HepG2 (cell line): ENCODE results near the gene RGSL1. TPM values are rescaled to one million over a fixed set of nuclear protein-coding genes. Genes with fewer than 3 reads are reported as not detected.

Experiments
- ATAC-seq: fragments of 200-7000 bp; cut with Tn5 transposase; 3 replicates; pipeline ENCODE4 v1.9.1; 2020; ENCODE audit warnings: mild to moderate bottlenecking, moderate library complexity
- BruUV-seq: library from RNA; stranded (reverse); fragments of 400-500 nt; replicated peaks from 2 replicates; lab custom pipeline; 2021; lab: Mats Ljungman, UMichigan
- CTCF ChIA-PET: fragments of 300-600 bp; formaldehyde crosslinking; extraction: SDS; loops from one replicate; lab custom pipeline; 2021; ENCODE audit warnings: low total read pairs, inconsistent platforms, low intra/inter-chr PET ratio; lab: Yijun Ruan, JAX
- POLR2A ChIA-PET: fragments of 350-600 bp; sonication (Branson Sonifier 250); formaldehyde crosslinking; loops from one replicate; lab custom pipeline; 2020; ENCODE audit warnings: antibody characterized with exemption, inconsistent platforms; lab: Yijun Ruan, JAX
- DNase-seq: peaks from one replicate; pipeline ENCODE4 v3.0.0-alpha.2; 2015; ENCODE audit warnings: low spot score
- FAIRE-seq: peaks from 3 replicates; lab custom pipeline; 2011; peaks lifted over from hg19 to GRCh38; lab: Jason Lieb, UNC
- H2AFZ ChIP-seq: one replicate; pipeline ENCODE4 v1.6.1; 2011; ENCODE audit warnings: low read length, inconsistent platforms
- H3K27ac ChIP-seq: fragments of 300-600 bp; 3 replicates; pipeline ENCODE4 v1.8.0; 2011; ENCODE audit warnings: mixed run types, mild to moderate bottlenecking, mixed read lengths, low read length, inconsistent platforms; ENCODE audit not compliant: insufficient read depth; ENCODE audit errors: extremely low read length
- H3K27me3 ChIP-seq, 2 experiments: fragments of 200-600 bp in 1 of 2; 2 replicates in 1 of 2; 3 replicates in 1 of 2; pipeline versions ENCODE4 v1.6.0 to v1.8.0; 2011; ENCODE audit warnings: low read length in 2 of 2, mild to moderate bottlenecking in 2 of 2, moderate library complexity in 2 of 2, inconsistent platforms in 1 of 2; ENCODE audit not compliant: insufficient read depth in 2 of 2, control insufficient read depth in 1 of 2
- H3K36me3 ChIP-seq, 2 experiments: fragments of 200-600 bp in 1 of 2; replicated peaks in 1 of 2; 2 replicates in 1 of 2; 3 replicates in 1 of 2; pipeline versions ENCODE4 v1.5.1 to v1.8.0; 2011; ENCODE audit warnings: low read length in 2 of 2, inconsistent platforms in 1 of 2; ENCODE audit not compliant: insufficient read depth in 2 of 2, control insufficient read depth in 1 of 2
- H3K4me1 ChIP-seq: 2 replicates; pipeline ENCODE4 v1.5.1; 2012; ENCODE audit warnings: low read length, inconsistent platforms; ENCODE audit not compliant: insufficient read depth
- H3K4me2 ChIP-seq: 2 replicates; pipeline ENCODE4 v1.6.0; 2011; ENCODE audit warnings: low read depth, low read length, inconsistent platforms
- H3K4me3 ChIP-seq, 3 experiments: fragments of 200-600 bp in 1 of 3; sonication (generic), shearing (Covaris generic) in 1 of 3; replicated peaks in 1 of 3; 2 replicates each; pipeline ENCODE4 v1.5.1; 2011 to 2016; ENCODE audit warnings: low read length in 3 of 3, inconsistent platforms in 2 of 3, low read depth in 2 of 3, mild to moderate bottlenecking in 2 of 3, control low read depth in 1 of 3, mixed read lengths in 1 of 3; ENCODE audit not compliant: insufficient read depth in 1 of 3
- H3K79me2 ChIP-seq: one replicate; pipeline ENCODE4 v1.6.1; 2011; ENCODE audit warnings: low read length, inconsistent platforms; ENCODE audit not compliant: insufficient read depth
- H3K9ac ChIP-seq: 2 replicates; pipeline ENCODE4 v1.6.0; 2011; ENCODE audit warnings: mild to moderate bottlenecking, low read depth, low read length, inconsistent platforms; ENCODE audit not compliant: insufficient read depth
- H3K9me3 ChIP-seq: 2 replicates; pipeline ENCODE4 v1.5.1; 2012; ENCODE audit warnings: mild to moderate bottlenecking, low read length
- H4K20me1 ChIP-seq: 2 replicates; pipeline ENCODE4 v1.6.0; 2011; ENCODE audit warnings: inconsistent platforms, mild to moderate bottlenecking, low read length, moderate library complexity; ENCODE audit not compliant: insufficient read depth
- CREB1 ChIP-seq, 2 experiments: fragments of 450-650 bp in 1 of 2; IDR thresholded peaks; 2 replicates each; pipeline ENCODE4 v1.6.1; 2016 to 2017; ENCODE audit warnings: control low read depth in 1 of 2, mild to moderate bottlenecking in 1 of 2, missing compliant biosample characterization in 1 of 2, missing genetic modification characterization in 1 of 2
- CTCF ChIP-seq: sonication (generic); formaldehyde crosslinking; IDR thresholded peaks from 2 replicates; pipeline ENCODE4 v1.5.0; 2020; ENCODE audit warnings: mild to moderate bottlenecking, missing genetic modification reagents, moderate library complexity
- GPN1 ChIP-seq: sonication (generic); formaldehyde crosslinking; IDR thresholded peaks from 2 replicates; pipeline ENCODE4 v1.5.1; 2020; ENCODE audit warnings: missing genetic modification reagents, borderline replicate concordance
- HCFC1 ChIP-seq: fragments of 150-350 bp; IDR thresholded peaks from 2 replicates; pipeline ENCODE4 v1.6.1; 2014; ENCODE audit warnings: low read depth, low read length
- HMGA1 ChIP-seq: sonication (generic); formaldehyde crosslinking; conservative IDR thresholded peaks from 2 replicates; pipeline ENCODE4 v1.4.0; 2020; ENCODE audit warnings: missing genetic modification reagents
- HNF4A ChIP-seq: sonication (generic); formaldehyde crosslinking; IDR thresholded peaks from 2 replicates; pipeline ENCODE4 v1.4.0; 2020; ENCODE audit warnings: missing genetic modification reagents
- MATR3 ChIP-seq: sonication (generic); formaldehyde crosslinking; IDR thresholded peaks from 2 replicates; pipeline ENCODE4 v1.4.0; 2020; ENCODE audit warnings: missing genetic modification reagents
- MED13 ChIP-seq: sonication (generic); formaldehyde crosslinking; IDR thresholded peaks from 2 replicates; pipeline ENCODE4 v1.5.0; 2020; ENCODE audit warnings: missing genetic modification reagents
- MEIS2 ChIP-seq: sonication (generic); formaldehyde crosslinking; IDR thresholded peaks from 2 replicates; pipeline ENCODE4 v1.9.0; 2021; ENCODE audit warnings: mild to moderate bottlenecking, missing genetic modification reagents
- MIER3 ChIP-seq: IDR thresholded peaks from 2 replicates; pipeline ENCODE4 v1.6.1; 2016; ENCODE audit warnings: missing compliant biosample characterization, borderline replicate concordance
- MZF1 ChIP-seq: sonication (generic); formaldehyde crosslinking; IDR thresholded peaks from 2 replicates; pipeline ENCODE4 v1.8.1; 2023; ENCODE audit warnings: mild to moderate bottlenecking, missing genetic modification reagents, borderline replicate concordance
- PPARG ChIP-seq: conservative IDR thresholded peaks from 2 replicates; pipeline ENCODE4 v1.6.1; 2016; ENCODE audit warnings: missing biosample characterization, missing genetic modification reagents
- RBM39 ChIP-seq: fragments of 200-400 bp; formaldehyde crosslinking; IDR thresholded peaks from one replicate; pipeline ENCODE4 v1.6.1; 2018; ENCODE audit warnings: antibody characterized with exemption, mild to moderate bottlenecking, low read depth, low read length; ENCODE audit not compliant: poor library complexity, severe bottlenecking
- RFX1 ChIP-seq: fragments of 450-650 bp; IDR thresholded peaks from 2 replicates; pipeline ENCODE4 v1.6.1; 2017
- RNF2 ChIP-seq: fragments of 450-650 bp; conservative IDR thresholded peaks from 2 replicates; pipeline ENCODE4 v1.6.1; 2016; ENCODE audit warnings: low read depth
- ZBTB44 ChIP-seq: sonication (generic); formaldehyde crosslinking; IDR thresholded peaks from 2 replicates; pipeline ENCODE4 v1.4.0; 2020; ENCODE audit warnings: missing genetic modification reagents
- ZNF572 ChIP-seq: sonication (generic); formaldehyde crosslinking; IDR thresholded peaks from 2 replicates; pipeline ENCODE4 v1.5.1; 2020; ENCODE audit warnings: mild to moderate bottlenecking, missing genetic modification reagents
- ZNF766 ChIP-seq: sonication (generic); formaldehyde crosslinking; IDR thresholded peaks from 2 replicates; pipeline ENCODE4 v1.5.0; 2020; ENCODE audit warnings: missing genetic modification reagents, borderline replicate concordance
- ZNF772 ChIP-seq: sonication (generic); formaldehyde crosslinking; IDR thresholded peaks from 2 replicates; pipeline ENCODE4 v1.5.0; 2020; ENCODE audit warnings: mild to moderate bottlenecking, missing genetic modification reagents
- ZSCAN30 ChIP-seq: sonication (generic); formaldehyde crosslinking; IDR thresholded peaks from 2 replicates; pipeline ENCODE4 v1.5.0; 2020; ENCODE audit warnings: mild to moderate bottlenecking, missing genetic modification reagents
- WGBS: methylation state at CpG from one replicate; pipeline ENCODE4 v1.1.6; 2017; ENCODE audit warnings: low lambda C conversion rate; 5-methylcytosine and 5-hydroxymethylcytosine counted together
- in situ Hi-C: cut with HindIII; loops from 2 replicates; pipeline ENCODE4 v1.10.0; 2017; ENCODE audit warnings: low pct_unique_long_range_greater_than_20kb; ENCODE audit not compliant: extremely low pct_ligation_motif_present
- intact Hi-C: fragments of 100-400 bp; cut with micrococcal nuclease; formaldehyde crosslinking; loops from one replicate; pipeline ENCODE4 v1.10.0; 2022; ENCODE audit not compliant: unreplicated experiment
- polyA plus RNA-seq, 8 experiments: library from polyadenylated mRNA; depleted of rRNA in 3 of 8; stranded (reverse) in 7 of 8; unstranded in 1 of 8; fragments of >200 nt; fragmentation: Illumina TruSeq in 4 of 8; extraction: Trizol in 4 of 8; gene quantifications; 2 replicates each; pipeline versions ENCODE4 v1.2.1 to v1.2.3, GENCODE V29; 2011 to 2016; ENCODE audit warnings: low read depth in 4 of 8, missing spikeins in 1 of 8, mixed read lengths in 1 of 8; ENCODE audit not compliant: insufficient read depth in 1 of 8
- total RNA-seq, 5 experiments: library from RNA; depleted of rRNA; stranded (reverse); fragments of >200 nt; fragmentation: Illumina TruSeq; extraction: Trizol; gene quantifications; 2 replicates each; pipeline ENCODE4 v1.2.3, GENCODE V29; 2016; ENCODE audit warnings: low read depth in 1 of 5

The RGSL1 gene
- total and polyA plus RNA-seq, 2 of the 13 experiments (the other 11 are each of a cell fraction or from before 2014, with no cell fraction given), result not detected

GRCh38 chr1:182565537-182565936 is 115.6 kb downstream of the RGSL1 start:
- Histone ChIP-seq H3K9me3 (no peaks in the 10 kb centered on the region), H3K27me3 (no peaks in the 10 kb centered on the region; a peak in 1 of 5 replicates), H3K4me1 (no peaks in the 10 kb centered on the region), H4K20me1 (no peaks in the 10 kb centered on the region), H3K4me2 (no peak overlapping the region), H3K36me3 (no peaks in the 10 kb centered on the region), H3K4me3 (no peak overlapping the region), H3K27ac (no peak overlapping the region), H3K9ac (no peak overlapping the region), H2AFZ (no peak overlapping the region), H3K79me2 (no peaks in the 10 kb centered on the region)
- intact Hi-C loops (no loop called here), in situ Hi-C loops (no loop called here)
- ChIA-PET CTCF (no interaction called here), POLR2A (no interaction called here)
- WGBS, result 20% methylated on average over 3 of the region's 3 CpGs
- DNase-seq (no peak), ATAC-seq (no peak), FAIRE-seq (no peak)
- no TSS peak for BruUV-seq
- TF ChIP-seq MEIS2 (CRISPR knock-in tag) (no peak), ZNF772 (no peak), MZF1 (no peak), ZSCAN30 (CRISPR knock-in tag) (no peak), CREB1 (IDR thresholded peaks at IDR 0.05) (no peak), CREB1 (CRISPR knock-in tag; IDR thresholded peaks at IDR 0.05) (no peak), ZNF766 (CRISPR knock-in tag) (no peak), GPN1 (no peak), HCFC1 (no peak)

GRCh38 chr1:182567629-182568028 is 117.7 kb downstream of the RGSL1 start:
- ATAC-seq, result no peak
- Histone ChIP-seq H2AFZ (no peak overlapping the region), H3K36me3 (no peaks in the 10 kb centered on the region), H3K4me1 (no peaks in the 10 kb centered on the region), H3K27me3 (no peaks in the 10 kb centered on the region), H3K9me3 (no peaks in the 10 kb centered on the region), H3K4me3 (no peak overlapping the region), H3K79me2 (no peaks in the 10 kb centered on the region), H3K4me2 (no peak overlapping the region), H4K20me1 (no peaks in the 10 kb centered on the region), H3K9ac (no peak overlapping the region), H3K27ac (no peak overlapping the region)
- ChIA-PET CTCF (no interaction called here), POLR2A (no interaction called here)
- intact Hi-C loops (no loop called here), in situ Hi-C loops (no loop called here)
- WGBS, result 61% methylated on average over 5 of the region's 5 CpGs
- no peak for DNase-seq
- no peak for FAIRE-seq
- no TSS peak for BruUV-seq
- TF ChIP-seq ZBTB44 (CRISPR knock-in tag) (no peak), RNF2 (no peak), CTCF (CRISPR knock-in tag) (no peak), ZNF572 (CRISPR knock-in tag) (no peak), MATR3 (CRISPR knock-in tag) (no peak), RBM39 (no peak), PPARG (CRISPR knock-in tag) (no peak), MED13 (CRISPR knock-in tag) (no peak), MIER3 (CRISPR knock-in tag) (no peak), HNF4A (no peak), RFX1 (no peak), HMGA1 (CRISPR knock-in tag) (no peak)
